Measurements from ENCODE around the gene HOXD8.

HOXD8 gene

DNA sequence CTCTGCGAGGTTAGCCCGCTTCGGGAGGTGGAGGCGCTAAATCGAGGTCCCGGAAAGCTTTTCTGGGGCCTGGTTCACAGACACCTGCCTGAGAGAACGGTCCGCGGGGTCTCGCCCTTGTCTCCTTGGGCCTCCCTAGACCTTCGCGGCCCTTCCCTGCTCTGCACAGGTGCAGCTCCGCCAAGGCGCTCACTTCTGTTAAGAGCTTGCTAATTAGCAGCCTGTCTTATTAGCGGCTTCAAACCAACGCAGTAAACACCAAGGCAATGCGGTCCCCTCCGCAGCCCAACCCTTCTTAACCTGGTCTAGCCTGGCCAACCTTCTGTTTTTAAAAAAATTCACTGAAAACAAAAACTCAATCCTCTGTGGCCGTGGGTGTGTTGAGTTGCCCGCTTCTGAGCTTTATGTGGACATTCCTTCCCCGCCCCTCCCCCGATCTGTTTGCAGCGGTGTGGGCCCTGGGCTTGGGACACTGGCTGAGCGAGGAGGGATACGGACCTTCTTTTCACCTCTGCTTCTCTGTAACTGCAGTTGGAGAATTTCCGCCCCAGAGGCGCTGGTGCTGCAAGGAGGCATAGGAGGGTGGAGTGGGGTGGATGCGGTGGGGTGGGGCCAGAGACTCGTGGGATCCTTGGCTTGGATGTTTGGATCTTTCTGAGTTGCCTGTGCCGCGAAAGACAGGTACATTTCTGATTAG lies 18.4 kb downstream of the HOXD8 start:
- DNase-seq (ENCODE audit: low spot score), result no peak

DNA sequence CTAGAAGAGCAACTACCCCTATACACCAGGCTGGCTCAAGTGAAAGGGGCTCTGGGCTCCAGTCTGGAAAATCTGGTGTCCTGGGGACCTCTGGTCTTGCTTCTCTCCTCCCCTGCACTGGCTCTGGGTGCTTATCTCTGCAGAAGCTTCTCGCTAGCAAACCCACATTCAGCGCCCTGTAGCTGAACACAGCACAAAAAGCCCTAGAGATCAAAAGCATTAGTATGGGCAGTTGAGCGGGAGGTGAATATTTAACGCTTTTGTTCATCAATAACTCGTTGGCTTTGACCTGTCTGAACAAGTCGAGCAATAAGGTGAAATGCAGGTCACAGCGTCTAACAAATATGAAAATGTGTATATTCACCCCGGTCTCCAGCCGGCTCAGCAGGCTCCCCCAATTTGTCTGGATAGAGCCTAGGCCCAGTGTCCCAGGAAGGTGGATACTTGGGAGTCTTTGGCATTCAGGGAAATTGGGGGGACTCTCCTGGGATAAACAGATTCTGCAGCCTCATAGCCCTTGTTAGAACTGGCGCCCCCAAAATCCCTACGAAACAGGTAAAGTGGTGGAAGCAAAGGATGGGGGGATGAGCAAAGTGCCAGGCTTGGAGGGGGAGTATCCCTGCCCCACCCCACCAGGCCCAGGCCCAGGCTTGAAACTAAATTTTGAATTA lies 19.4 kb downstream of the HOXD8 start:
- no peak for DNase-seq (ENCODE audit: low spot score)

DNA sequence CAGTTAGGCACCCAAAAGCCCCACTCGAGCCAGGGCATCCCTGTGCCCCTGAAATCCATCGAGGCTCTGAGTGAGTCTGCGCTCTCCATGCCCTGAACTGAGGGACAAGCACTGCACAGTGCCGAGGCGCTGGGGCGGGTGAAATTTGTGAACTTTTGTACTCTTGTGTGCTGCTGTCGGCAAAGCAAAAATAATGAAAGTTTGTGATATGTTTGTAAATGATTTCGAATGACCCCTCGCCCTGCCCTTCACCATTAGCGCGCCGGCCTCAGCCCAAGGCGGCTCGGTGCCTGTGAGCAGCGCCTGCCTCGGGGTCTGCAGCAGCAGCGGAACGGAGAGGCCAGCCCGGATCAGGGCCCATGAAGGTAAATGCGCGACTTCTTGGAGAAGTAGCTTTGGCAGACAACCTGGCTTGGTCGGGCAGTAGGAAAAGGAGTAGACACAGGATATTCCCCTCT lies 20.0 kb downstream of the HOXD8 start:
- DNase-seq (ENCODE audit: low spot score), result no peak

DNA sequence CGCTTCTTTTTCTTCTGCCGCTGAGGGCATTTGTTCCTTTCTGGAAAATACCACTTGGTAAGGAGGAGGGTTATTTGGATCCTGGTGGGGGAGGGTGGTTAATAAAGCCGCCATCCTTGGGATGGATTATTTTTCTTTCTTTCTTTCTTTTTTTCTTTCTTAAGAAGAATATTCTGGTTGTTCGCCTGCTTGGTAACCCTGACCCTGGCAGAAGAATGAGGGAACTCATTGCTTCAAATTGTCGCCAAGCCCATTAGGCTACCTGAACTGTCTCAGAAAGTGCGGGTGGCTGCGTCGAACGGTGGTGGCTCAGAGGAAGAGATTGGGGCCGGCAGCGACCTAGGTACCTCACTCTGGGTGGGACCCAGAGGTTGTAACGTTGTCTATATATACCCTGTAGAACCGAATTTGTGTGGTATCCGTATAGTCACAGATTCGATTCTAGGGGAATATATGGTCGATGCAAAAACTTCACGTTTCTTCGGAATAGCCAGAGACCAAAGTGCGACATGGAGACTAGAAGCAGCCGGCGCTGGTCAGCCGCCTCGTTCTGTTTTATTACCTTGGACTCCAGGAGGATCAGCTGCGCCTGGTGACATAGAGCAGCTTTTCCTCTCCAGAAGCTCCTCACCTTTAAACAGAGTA lies 20.6 kb downstream of the HOXD8 start:
- DNase-seq (ENCODE audit: low spot score), result no peak

DNA sequence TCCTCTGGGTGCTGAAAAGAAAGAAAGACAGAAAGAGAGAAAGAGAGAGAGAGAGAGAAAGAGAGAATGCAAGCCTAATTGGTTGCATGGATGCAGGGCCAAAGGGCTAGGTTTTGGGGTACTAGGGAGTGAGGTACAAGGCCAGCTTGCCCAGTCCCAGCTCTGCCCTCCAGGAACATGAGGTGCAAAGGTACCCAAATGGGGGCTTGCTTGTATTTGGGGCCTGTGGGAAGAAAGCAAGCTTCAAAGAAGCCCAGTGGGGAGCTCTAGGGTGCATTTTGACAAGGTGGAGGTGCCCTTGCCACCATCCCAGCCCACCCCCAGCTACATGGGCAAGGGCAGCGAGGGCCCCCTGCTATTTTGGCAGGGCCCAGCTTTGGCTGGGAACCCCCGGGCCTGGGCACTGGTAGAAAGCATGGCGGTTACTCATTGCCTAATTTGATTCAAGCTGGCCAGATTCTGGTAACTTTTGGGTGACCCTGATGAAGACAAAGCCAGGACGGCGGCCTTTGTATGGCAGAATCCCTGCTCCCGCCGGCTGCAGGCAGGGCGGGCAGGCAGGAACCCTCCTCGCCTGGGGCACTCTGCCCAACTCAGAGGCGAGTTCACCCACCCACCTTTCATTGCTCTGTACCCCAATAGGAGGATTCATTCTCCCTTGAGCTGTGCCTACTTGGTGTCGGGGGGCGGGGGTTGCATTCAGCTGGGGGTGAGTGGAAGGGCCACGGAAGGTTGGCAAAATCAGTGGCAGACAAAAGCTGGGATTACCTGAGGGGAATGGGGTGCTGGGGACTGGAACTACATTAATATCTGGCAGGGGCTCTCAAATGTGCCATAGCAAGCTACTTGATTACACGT lies 21.3 kb downstream of the HOXD8 start:
- no peak for DNase-seq (ENCODE audit: low spot score)

DNA sequence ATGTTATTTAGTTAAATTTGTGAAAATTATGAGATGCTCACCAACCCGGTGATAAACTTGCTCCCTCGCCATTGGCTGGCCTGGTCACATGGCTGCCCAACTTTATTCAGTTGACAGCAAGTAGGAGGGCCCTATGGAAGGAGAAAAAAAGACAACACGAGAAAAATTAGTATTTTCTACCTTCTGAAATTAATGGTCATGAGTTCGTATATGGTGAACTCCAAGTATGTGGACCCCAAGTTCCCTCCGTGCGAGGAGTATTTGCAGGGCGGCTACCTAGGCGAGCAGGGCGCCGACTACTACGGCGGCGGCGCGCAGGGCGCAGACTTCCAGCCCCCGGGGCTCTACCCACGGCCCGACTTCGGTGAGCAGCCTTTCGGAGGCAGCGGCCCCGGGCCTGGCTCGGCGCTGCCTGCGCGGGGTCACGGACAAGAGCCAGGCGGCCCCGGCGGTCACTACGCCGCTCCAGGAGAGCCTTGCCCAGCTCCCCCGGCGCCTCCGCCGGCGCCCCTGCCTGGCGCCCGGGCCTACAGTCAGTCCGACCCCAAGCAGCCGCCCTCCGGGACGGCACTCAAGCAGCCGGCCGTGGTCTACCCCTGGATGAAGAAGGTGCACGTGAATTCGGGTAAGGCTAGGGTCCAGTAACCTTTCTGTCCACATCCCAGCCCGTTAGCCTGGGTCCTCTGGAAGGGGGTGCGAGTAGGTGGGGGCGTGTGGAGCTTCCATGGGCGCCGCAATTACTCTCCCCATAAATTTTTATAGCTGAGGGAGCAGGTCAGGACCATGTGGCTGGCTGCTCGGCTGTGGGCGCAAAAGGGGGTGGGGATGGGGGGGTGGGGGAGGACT lies 22.2 kb downstream of the HOXD8 start, which contains the start of gene HOXD4:
Gene HOXD4, plus strand, starts transcription at position 109 of the 846 bp plus-strand sequence. Its CDS starts 84 bp downstream, at position 193.
- DNase-seq (ENCODE audit: low spot score), result no peak

DNA sequence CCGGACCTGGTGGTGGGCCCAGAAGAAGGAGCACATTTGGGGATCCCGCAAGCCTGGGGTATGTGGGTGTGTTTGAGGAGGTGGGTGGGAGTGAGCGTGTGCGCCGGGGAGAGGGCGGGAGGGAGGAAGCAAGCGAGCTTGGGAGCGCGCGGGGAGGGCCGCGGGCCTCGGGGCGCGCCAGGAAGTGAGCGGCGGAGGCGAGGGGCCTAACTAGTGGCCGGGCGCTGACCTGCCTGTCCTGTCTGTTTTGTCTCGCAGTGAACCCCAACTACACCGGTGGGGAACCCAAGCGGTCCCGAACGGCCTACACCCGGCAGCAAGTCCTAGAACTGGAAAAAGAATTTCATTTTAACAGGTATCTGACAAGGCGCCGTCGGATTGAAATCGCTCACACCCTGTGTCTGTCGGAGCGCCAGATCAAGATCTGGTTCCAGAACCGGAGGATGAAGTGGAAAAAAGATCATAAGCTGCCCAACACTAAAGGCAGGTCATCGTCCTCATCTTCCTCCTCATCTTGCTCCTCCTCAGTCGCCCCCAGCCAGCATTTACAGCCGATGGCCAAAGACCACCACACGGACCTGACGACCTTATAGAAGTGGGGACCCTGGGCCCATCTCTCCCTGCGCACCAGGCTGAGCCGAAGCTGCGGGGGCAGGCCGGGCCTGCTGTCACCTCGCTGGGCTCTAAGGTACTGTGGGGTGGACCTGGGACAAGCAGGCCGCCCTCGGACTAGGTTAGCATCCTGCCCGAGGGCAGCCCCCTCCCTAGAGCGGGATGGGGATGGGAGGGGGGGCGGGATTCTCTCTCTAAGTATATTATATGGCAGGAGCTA lies 23.1 kb downstream of the HOXD8 start:
- no peak for DNase-seq (ENCODE audit: low spot score)

DNA sequence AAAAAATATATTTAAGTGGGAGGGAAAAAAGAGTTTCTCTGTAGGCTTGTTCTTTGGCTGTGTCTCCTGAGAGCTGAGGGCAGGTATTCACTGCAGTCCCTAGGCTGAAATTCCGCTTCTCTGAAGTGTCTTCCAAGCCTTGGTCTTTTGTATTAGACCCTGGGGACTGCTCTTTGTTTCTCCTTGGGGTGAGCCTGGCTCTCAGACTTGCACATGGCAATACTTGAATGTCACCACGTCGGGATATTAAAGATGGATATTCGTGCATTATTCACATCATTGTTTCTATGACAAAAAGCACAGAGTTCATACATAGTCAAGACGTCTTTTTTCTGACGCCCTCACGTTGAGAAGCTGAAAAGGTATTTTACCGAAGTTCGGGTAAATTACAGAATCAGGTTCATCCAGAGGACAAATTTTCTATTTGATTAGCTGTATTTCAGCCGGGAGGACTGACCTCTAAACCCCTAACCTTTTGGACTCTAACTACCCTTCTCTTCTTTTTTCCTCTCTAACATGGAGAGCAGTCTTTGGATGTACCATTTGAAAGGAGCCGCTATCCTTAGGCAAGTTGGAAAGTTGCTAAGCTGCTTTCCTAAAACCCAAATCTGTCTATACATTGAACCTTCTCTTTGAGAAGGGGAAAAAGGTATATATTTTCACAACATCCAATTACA lies 25.2 kb downstream of the HOXD8 start:
- DNase-seq (ENCODE audit: low spot score), result no peak

DNA sequence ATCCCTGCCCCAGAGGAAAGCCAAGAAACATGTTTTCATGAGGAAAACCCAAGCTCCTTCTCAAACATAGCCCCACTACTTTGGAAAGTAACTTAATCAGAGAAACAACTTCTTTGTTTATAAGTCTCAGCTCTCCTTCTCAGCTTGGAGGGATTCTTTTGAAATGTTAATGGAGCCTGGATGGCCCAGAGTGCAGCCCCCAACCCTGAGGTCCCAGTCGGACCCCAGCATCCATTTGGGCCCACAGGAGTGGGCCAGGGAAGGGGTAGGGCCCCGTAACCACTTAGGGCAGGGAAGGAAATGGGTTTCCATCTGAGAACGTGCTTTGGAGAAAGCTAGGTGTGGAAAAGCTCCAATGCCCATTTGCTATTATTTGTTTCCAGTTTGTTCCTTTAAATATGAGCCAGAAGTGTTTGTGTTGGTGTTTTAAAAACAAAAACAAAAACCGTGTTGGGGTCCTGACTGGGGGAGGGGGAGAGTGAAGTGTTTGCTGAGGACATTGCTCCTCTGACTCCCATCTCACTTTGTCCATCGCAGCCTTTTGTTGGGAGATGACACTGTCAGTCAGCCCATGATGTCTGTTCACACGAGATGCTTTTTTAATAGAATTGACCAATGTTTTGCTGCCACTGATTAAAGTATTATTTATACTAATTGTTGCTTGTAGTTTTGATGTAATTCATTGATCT lies 26.0 kb downstream of the HOXD8 start:
- no peak for DNase-seq (ENCODE audit: low spot score)

DNA sequence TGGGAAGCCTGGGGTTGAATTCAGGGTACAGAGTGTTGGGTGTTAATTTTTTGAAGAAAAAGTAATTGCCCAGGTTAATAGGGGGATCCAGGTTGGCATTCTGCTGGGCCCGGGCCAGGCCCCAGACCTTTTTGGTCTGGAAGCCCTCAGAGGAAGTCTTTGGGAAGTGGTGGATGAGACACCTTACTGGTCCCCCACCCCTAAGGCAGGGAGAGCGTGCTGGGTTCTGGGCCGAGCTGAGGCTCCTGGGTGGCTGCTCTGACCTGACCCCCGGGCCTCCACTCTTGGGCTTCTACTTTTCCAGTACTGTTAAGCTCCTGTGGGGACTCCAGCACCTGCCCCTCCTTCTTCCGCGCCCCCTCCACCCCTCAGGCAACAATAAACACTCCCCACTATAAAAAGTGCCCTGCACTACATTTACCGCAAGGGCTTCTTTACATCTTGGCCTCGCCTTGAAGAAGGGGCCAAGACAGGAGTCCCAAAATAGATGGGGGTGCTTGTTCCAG lies 26.8 kb downstream of the HOXD8 start:
- DNase-seq (ENCODE audit: low spot score), result no peak

DNA sequence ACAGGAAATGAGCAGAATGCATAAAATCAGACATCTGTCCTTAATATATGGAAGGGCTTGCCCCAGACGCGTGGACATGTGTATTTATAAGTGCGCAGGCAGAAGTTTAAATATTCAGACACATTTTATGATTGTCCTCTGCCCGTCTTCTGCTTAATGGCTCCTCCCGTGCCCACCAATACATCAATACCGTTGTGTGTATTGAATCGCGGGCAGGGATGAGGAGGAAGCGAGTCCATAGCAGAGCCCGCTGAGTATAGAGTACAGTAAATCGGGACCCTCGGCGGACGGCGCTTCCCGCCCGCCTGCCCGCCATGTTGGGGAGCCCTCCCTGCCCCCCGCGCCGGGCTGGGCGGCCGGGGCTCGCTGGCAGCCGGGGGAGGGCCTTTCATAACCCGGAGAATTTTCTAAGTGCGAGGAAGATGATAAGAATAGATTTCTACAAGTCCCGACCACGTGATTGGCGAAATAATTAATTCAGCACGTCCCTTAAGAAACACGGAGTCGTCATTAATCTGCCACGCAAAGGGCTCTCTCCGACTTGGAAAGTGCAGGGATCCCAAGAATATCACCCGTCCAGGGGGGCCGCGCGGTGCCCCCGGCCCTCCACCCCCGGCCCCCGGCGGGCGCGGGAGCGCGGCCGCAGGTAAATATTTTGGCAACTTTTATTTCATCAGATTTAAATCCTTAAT lies 27.4 kb downstream of the HOXD8 start, which contains the start of gene HOXD3:
Gene HOXD3, plus strand, starts transcription at position 501 of the 692 bp plus-strand sequence. CDS start 11,808 bp downstream, outside the sequence.
- peak; percentile 24 for DNase-seq (ENCODE audit: low spot score)

DNA sequence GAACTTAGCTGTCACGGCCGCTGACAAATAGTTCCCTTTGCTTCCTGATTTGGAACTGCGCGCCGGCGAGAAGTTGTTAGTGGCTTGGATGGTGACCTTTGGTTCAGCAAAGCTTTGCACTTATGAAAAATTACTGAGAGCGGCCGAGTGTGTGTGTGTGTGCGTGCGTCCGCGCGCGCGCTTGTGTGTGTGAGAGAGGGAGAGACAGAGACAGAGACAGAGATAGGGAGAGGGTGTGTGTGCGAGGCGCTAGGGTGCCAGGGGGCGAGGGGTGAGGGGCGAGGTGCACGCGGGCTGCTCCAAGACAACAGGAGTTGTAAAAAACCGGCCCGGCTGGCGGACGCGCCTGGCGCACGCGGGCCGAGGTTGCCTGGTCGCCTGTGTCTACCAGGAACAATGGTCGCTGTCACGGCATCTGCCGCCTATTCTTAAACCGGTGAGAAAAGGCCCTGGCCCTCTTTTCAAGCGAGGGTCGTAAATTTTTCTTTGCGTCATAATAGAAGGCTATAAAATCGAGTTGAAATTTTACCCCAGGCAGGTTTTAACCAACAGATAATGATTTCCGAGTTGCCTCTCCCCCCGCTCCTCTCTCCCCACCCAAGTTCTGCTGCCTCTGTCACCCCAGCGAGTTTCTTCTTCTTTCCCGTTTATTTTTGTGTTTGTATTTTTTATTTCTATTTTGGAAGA lies 28.1 kb downstream of the HOXD8 start:
- DNase-seq (ENCODE audit: low spot score), result peak; percentile 63

DNA sequence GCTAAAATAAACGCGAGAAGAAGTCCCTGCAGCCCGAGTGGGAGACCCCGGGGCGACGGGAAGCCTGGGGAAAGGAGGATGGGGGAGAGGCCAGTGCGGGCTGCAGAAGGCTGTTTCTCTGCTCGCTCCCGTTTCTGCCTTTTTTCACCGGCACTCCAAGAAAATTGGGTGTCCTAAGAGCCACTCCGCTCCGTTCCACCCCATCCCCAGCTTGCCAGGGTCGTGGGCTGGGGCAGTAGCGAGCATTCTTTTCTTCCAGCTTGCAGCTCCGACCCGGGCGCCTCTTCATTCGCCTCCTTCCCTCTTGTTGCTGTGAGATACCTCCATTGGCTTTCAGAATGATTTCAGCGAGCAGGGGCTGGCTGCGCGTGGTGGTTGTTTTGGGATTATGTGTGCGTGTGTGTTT lies 28.7 kb downstream of the HOXD8 start:
- DNase-seq (ENCODE audit: low spot score), result peak; percentile 30

DNA sequence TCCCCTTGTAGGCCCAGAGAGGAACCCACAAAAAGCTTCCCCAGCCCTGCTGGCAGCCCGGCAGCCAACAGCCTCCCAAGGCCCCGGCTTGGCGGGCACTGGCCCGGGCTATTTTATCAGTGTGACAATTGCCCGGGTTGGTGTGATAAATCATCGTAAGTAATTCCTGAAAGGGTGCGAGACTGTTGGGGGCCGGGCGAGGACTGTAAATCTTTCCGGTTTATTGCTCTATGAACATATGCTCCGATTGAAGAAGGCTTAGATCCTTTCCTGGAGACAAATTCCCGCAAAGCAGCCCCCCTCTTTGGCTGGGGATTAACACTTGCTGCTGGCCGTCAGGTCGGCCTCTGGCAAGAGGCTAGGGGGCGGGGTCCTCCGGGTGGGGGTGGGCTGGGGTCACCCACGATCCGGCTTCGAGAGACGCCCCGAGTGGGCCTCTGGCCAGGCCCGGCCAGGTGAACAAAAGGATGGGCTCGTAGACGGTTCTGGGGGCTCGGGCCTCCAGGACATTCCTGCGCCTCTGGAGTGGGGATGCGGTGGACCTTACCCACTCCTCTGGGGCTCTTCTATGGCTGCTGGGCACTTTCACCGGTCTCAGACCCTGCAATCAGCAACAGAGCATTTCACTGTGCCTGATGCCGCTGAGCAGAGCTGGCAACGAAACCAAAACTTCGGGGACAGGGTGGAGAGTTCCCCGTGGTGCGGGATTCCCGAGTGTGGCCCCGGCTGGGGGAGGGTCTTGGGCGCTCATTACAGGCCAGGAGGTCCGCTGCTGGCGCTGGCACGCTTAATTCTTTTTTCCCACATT lies 29.6 kb downstream of the HOXD8 start:
- no peak for DNase-seq (ENCODE audit: low spot score)

DNA sequence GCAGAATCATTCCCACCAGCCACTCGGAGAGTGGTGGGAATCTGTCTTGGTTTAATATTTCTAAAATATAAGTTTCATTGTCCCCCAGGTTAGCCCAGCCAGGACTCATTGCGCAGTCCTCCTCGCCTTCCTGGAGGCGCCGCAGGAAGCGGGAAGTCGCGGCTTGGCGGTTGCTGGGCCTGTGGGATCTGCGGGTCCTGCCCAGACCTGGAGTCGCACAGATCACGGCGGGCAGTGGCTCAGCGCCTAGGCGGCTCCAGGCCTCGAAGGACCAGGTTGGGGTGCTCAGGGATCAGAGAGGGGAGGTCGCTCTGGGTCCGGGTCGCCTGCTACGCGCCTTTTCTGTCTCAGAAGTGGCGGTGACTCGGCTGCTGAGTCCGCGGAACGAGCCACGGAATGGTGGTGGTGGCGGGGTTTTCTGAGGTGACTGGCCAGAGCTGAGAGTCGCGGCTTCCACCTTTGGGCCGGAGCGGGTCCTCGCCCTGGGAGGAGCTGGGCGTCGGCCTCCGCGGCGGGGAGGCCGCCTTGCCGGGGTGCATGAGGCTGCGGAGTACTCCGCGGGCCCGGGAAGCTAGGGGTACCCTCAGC lies 30.3 kb downstream of the HOXD8 start:
- no peak for DNase-seq (ENCODE audit: low spot score)

Measured in AG08395 (cell line).